ENCODE measurements around the gene FOLR1.
"Not testable (repeated sequence)": the region's sequence is repeated elsewhere in the genome, so short reads cannot be mapped to it uniquely, and the experiment has no call there.

FOLR1 gene

GRCh38 chr11:72191961-72192381 is at the start of gene FOLR1:
TSS of gene FOLR1 (plus strand) at chr11:72192140. CDS start at chr11:72192174, 34 bp downstream.
- H3K4me3 ChIP-seq (ENCODE audit: low read depth, low read length) = no peak within 1 kb of the TSS
- TF ChIP-seq, protein P1, sequence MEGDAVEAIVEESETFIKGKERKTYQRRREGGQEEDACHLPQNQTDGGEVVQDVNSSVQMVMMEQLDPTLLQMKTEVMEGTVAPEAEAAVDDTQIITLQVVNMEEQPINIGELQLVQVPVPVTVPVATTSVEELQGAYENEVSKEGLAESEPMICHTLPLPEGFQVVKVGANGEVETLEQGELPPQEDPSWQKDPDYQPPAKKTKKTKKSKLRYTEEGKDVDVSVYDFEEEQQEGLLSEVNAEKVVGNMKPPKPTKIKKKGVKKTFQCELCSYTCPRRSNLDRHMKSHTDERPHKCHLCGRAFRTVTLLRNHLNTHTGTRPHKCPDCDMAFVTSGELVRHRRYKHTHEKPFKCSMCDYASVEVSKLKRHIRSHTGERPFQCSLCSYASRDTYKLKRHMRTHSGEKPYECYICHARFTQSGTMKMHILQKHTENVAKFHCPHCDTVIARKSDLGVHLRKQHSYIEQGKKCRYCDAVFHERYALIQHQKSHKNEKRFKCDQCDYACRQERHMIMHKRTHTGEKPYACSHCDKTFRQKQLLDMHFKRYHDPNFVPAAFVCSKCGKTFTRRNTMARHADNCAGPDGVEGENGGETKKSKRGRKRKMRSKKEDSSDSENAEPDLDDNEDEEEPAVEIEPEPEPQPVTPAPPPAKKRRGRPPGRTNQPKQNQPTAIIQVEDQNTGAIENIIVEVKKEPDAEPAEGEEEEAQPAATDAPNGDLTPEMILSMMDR (IDR thresholded peaks at IDR 0.05; ENCODE audit: borderline replicate concordance, insufficient read depth, low read depth, low read length) = no peak

GRCh38 chr11:72142543-72142942 is 49.4 kb upstream of the FOLR1 start:
- H3K4me3 ChIP-seq (ENCODE audit: low read depth, low read length) = not testable (repeated sequence)

DNA sequence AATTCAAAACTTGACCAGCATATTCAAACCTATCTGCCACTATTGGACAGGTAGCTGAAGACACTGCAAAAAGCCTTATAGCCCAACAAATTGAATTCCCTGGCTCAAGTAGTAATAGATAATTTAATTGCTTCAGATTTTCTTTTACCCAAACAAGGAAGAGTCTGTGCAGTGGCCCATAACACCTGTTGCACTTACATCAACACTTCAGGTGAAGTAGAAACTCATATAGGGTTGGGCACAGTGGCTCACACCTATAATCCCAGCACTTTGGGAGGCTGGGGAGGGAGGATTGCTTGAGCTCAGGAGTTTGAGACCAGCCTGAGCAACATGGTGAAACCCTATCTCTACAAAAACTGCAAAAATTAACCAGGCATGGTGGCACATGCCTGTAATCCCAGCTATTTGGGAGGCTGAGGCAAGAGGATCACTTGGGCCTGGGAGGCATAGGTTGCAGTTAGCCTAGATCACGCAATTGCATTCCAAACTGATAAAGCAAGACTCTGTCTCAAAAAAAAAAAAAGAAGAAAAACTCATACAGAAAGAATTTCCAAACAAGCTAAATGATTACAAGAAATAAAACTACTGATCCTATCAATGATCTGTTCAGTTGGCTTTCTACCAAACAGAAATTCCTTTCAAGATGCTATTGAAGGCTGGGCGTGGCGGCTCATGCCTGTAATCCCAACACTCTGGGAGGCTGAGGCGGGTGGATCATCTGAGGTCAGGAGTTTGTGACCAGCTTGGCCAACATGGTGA is 47.0 kb upstream of the FOLR1 start:
- TF ChIP-seq, protein P1 (IDR thresholded peaks at IDR 0.05; ENCODE audit: borderline replicate concordance, insufficient read depth, low read depth, low read length) = no peak
- no peak overlapping the region for H3K4me3 ChIP-seq (ENCODE audit: low read depth, low read length)

DNA sequence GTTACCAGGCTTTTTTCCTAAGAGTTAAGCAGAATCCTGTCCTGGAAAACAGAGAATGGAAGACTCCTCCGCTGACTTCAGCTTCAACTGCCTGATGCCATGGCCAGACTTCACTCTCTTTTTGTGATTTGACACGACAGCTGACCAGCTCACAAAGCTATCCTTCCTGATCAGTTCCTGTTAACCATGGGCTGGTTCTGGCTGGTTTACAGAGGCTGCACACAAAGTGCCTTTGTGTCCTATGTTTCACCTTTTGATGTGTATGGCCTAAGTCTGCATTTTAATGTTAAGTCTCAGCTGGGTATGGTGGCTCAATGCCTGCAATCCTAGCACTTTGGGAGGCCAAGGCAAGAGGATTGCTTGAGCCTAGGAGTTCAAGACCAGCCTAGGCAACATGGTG is 45.3 kb upstream of the FOLR1 start:
- H3K4me3 ChIP-seq (ENCODE audit: low read depth, low read length) = no peak overlapping the region
- TF ChIP-seq, protein P1 (IDR thresholded peaks at IDR 0.05; ENCODE audit: borderline replicate concordance, insufficient read depth, low read depth, low read length) = no peak

DNA sequence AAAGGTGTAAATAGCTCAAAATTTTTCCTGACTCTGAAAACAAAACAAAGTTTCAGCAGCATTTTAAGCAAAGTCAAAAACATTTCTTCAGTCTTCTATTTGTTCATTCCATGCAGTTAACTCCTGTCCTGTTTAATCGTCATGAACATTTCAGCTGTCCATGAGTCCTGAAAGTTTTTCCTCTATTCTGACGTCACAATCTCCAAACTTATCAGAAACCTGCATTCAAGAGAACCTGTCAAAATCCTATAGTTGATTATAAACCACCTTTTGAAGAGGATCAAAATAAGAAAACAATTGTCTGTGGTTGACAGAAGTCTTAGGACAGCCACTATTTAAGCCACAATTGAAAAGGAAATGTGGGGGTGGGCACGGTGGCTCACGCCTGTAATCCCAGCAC is 41.1 kb upstream of the FOLR1 start:
- TF ChIP-seq, protein P1 (IDR thresholded peaks at IDR 0.05; ENCODE audit: borderline replicate concordance, insufficient read depth, low read depth, low read length) = no peak
- no peak overlapping the region for H3K4me3 ChIP-seq (ENCODE audit: low read depth, low read length)

DNA sequence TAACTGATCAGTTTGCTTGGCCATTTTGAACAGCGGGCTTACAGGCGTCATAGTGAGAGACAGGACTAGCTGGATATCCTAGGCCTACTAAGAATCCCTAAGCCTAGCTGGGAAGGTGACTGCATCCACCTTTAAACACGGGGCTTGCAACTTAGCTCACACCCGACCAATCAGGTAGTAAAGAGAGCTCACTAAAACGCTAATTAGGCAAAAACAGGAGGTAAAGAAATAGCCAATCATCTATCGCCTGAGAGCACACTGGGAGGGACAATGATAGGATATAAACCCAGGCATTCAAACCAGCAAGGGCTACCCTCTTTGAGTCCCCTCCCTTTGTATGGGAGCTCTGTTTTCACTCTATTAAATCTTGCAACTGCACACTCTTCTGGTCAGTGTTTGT is 38.1 kb upstream of the FOLR1 start:
- H3K4me3 ChIP-seq (ENCODE audit: low read depth, low read length) = not testable (repeated sequence)

GRCh38 chr11:72154816-72155215 is 37.1 kb upstream of the FOLR1 start:
- TF ChIP-seq, protein P1 (IDR thresholded peaks at IDR 0.05; ENCODE audit: borderline replicate concordance, insufficient read depth, low read depth, low read length) = no peak
- no peak overlapping the region for H3K4me3 ChIP-seq (ENCODE audit: low read depth, low read length)

DNA sequence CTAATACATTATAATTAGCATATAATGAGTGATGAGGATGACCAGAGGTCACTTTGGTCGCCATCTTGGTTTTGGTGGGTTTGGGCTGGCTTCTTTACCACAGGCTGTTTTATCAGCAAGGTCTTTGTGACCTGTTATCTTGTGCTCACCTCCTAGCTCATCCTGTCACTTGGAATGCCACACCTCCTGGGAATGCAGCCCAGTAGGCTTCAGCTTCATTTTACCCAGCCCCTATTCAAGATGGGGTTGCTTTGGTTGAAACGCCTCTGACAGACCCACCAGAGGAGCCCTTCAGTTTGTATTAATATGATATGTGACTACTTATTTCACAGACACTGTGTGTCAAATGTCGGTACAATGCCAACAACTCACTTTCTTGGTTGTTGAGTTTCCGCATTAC is 36.2 kb upstream of the FOLR1 start:
- TF ChIP-seq, protein P1 (IDR thresholded peaks at IDR 0.05; ENCODE audit: borderline replicate concordance, insufficient read depth, low read depth, low read length) = no peak
- no peak overlapping the region for H3K4me3 ChIP-seq (ENCODE audit: low read depth, low read length)
